ENCODE data around the gene MTCH1.

Gene MTCH1

GRCh38 chr6:36969240-36969691, 16.7 kb downstream of the MTCH1 start:
- Histone ChIP-seq H3K36me3 (ENCODE audit: control insufficient read depth, insufficient read depth, low read length) (peaks cover 55% of the 10 kb centered on the region), H3K9me3 (ENCODE audit: control insufficient read depth, low read length) (no peaks in the 10 kb centered on the region), H3K27me3 (ENCODE audit: control insufficient read depth, insufficient read depth, low read length, poor library complexity, severe bottlenecking) (no peaks in the 10 kb centered on the region), H3K4me3 (ENCODE audit: insufficient read depth, low read depth, low read length) (no peak overlapping the region), H3K27ac (ENCODE audit: insufficient read depth, low read depth, low read length, poor library complexity, severe bottlenecking) (no peak overlapping the region), H3K4me1 (ENCODE audit: control insufficient read depth, insufficient read depth, low read length) (no peaks in the 10 kb centered on the region)
- 94% methylated on average over 14 of the region's 14 CpGs for WGBS, 2 experiments

GRCh38 chr6:36968266-36968977, 17.6 kb downstream of the MTCH1 start:
- Histone ChIP-seq H3K27me3 (ENCODE audit: control insufficient read depth, insufficient read depth, low read length, poor library complexity, severe bottlenecking) (no peaks in the 10 kb centered on the region), H3K4me3 (ENCODE audit: insufficient read depth, low read depth, low read length) (no peak overlapping the region), H3K4me1 (ENCODE audit: control insufficient read depth, insufficient read depth, low read length) (peaks cover 5% of the 10 kb centered on the region), H3K27ac (ENCODE audit: insufficient read depth, low read depth, low read length, poor library complexity, severe bottlenecking) (no peak overlapping the region), H3K9me3 (ENCODE audit: control insufficient read depth, low read length) (no peaks in the 10 kb centered on the region), H3K36me3 (ENCODE audit: control insufficient read depth, insufficient read depth, low read length) (peaks cover 50% of the 10 kb centered on the region)
- 95% methylated on average over 16 of the region's 16 CpGs for WGBS, 2 experiments

- H3K4me3 ChIP-seq (ENCODE audit: insufficient read depth, low read depth, low read length) = no peak overlapping the region
- peaks cover 8% of the 10 kb centered on the region for H3K4me1 ChIP-seq (ENCODE audit: control insufficient read depth, insufficient read depth, low read length)
- no peak overlapping the region for H3K27ac ChIP-seq (ENCODE audit: insufficient read depth, low read depth, low read length, poor library complexity, severe bottlenecking)
- peaks cover 44% of the 10 kb centered on the region for H3K36me3 ChIP-seq (ENCODE audit: control insufficient read depth, insufficient read depth, low read length)
- H3K27me3 ChIP-seq (ENCODE audit: control insufficient read depth, insufficient read depth, low read length, poor library complexity, severe bottlenecking) = no peaks in the 10 kb centered on the region
- H3K9me3 ChIP-seq (ENCODE audit: control insufficient read depth, low read length) = no peaks in the 10 kb centered on the region
- 97 to 98% methylated on average over 4 of the region's 4 CpGs for WGBS, 2 experiments
Observed at GRCh38 chr6:36967757-36968156, 18.2 kb downstream of the MTCH1 start.

- H3K4me3 ChIP-seq (ENCODE audit: insufficient read depth, low read depth, low read length) = no peak overlapping the region
- H3K36me3 ChIP-seq (ENCODE audit: control insufficient read depth, insufficient read depth, low read length) = peaks cover 41% of the 10 kb centered on the region
- H3K9me3 ChIP-seq (ENCODE audit: control insufficient read depth, low read length) = no peaks in the 10 kb centered on the region
- H3K27me3 ChIP-seq (ENCODE audit: control insufficient read depth, insufficient read depth, low read length, poor library complexity, severe bottlenecking) = no peaks in the 10 kb centered on the region
- H3K4me1 ChIP-seq (ENCODE audit: control insufficient read depth, insufficient read depth, low read length) = peaks cover 8% of the 10 kb centered on the region
- WGBS, 2 experiments = 89 to 93% methylated on average over 3 of the region's 3 CpGs
- H3K27ac ChIP-seq (ENCODE audit: insufficient read depth, low read depth, low read length, poor library complexity, severe bottlenecking) = no peak overlapping the region
Observed at GRCh38 chr6:36967301-36967700, 18.7 kb downstream of the MTCH1 start.

GRCh38 chr6:36964908-36965307, 21.1 kb downstream of the MTCH1 start:
- Histone ChIP-seq H3K27me3 (ENCODE audit: control insufficient read depth, insufficient read depth, low read length, poor library complexity, severe bottlenecking) (no peaks in the 10 kb centered on the region), H3K9me3 (ENCODE audit: control insufficient read depth, low read length) (no peaks in the 10 kb centered on the region), H3K4me1 (ENCODE audit: control insufficient read depth, insufficient read depth, low read length) (peaks cover 8% of the 10 kb centered on the region), H3K36me3 (ENCODE audit: control insufficient read depth, insufficient read depth, low read length) (peaks cover 19% of the 10 kb centered on the region), H3K4me3 (ENCODE audit: insufficient read depth, low read depth, low read length) (no peak overlapping the region), H3K27ac (ENCODE audit: insufficient read depth, low read depth, low read length, poor library complexity, severe bottlenecking) (no peak overlapping the region)
- WGBS, 2 experiments = 91 to 93% methylated on average over 4 of the region's 4 CpGs

- WGBS, 2 experiments = 83 to 89% methylated on average over 6 of the region's 6 CpGs
- no peaks in the 10 kb centered on the region for H3K9me3 ChIP-seq (ENCODE audit: control insufficient read depth, low read length)
- peaks cover 14% of the 10 kb centered on the region for H3K36me3 ChIP-seq (ENCODE audit: control insufficient read depth, insufficient read depth, low read length)
- no peak overlapping the region for H3K27ac ChIP-seq (ENCODE audit: insufficient read depth, low read depth, low read length, poor library complexity, severe bottlenecking)
- H3K27me3 ChIP-seq (ENCODE audit: control insufficient read depth, insufficient read depth, low read length, poor library complexity, severe bottlenecking) = no peaks in the 10 kb centered on the region
- H3K4me1 ChIP-seq (ENCODE audit: control insufficient read depth, insufficient read depth, low read length) = peaks cover 8% of the 10 kb centered on the region
- no peak overlapping the region for H3K4me3 ChIP-seq (ENCODE audit: insufficient read depth, low read depth, low read length)
Observed at GRCh38 chr6:36964349-36964748, 21.6 kb downstream of the MTCH1 start.

GRCh38 chr6:36963451-36964290, 22.3 kb downstream of the MTCH1 start:
- H3K4me3 ChIP-seq (ENCODE audit: insufficient read depth, low read depth, low read length) = no peak overlapping the region

GRCh38 chr6:36962874-36963273, 23.1 kb downstream of the MTCH1 start:
- Histone ChIP-seq H3K27ac (ENCODE audit: insufficient read depth, low read depth, low read length, poor library complexity, severe bottlenecking) (no peak overlapping the region), H3K4me1 (ENCODE audit: control insufficient read depth, insufficient read depth, low read length) (peaks cover 8% of the 10 kb centered on the region), H3K4me3 (ENCODE audit: insufficient read depth, low read depth, low read length) (no peak overlapping the region), H3K36me3 (ENCODE audit: control insufficient read depth, insufficient read depth, low read length) (no peaks in the 10 kb centered on the region), H3K27me3 (ENCODE audit: control insufficient read depth, insufficient read depth, low read length, poor library complexity, severe bottlenecking) (no peaks in the 10 kb centered on the region), H3K9me3 (ENCODE audit: control insufficient read depth, low read length) (no peaks in the 10 kb centered on the region)
- 61 to 62% methylated on average over 12 of the region's 12 CpGs for WGBS, 2 experiments

More at GRCh38 chr6:36963451-36964290, 22.3 kb downstream of the MTCH1 start:
- Histone ChIP-seq H3K27ac (ENCODE audit: insufficient read depth, low read depth, low read length, poor library complexity, severe bottlenecking) (no peak overlapping the region), H3K9me3 (ENCODE audit: control insufficient read depth, low read length) (no peaks in the 10 kb centered on the region), H3K27me3 (ENCODE audit: control insufficient read depth, insufficient read depth, low read length, poor library complexity, severe bottlenecking) (no peaks in the 10 kb centered on the region), H3K36me3 (ENCODE audit: control insufficient read depth, insufficient read depth, low read length) (peaks cover 8% of the 10 kb centered on the region), H3K4me1 (ENCODE audit: control insufficient read depth, insufficient read depth, low read length) (peaks cover 8% of the 10 kb centered on the region)
- WGBS, 2 experiments = 88 to 89% methylated on average over 11 of the region's 11 CpGs

GRCh38 chr6:36961441-36962435, 24.3 kb downstream of the MTCH1 start:
- H3K4me3 ChIP-seq (ENCODE audit: insufficient read depth, low read depth, low read length) = no peak overlapping the region
- no peaks in the 10 kb centered on the region for H3K27me3 ChIP-seq (ENCODE audit: control insufficient read depth, insufficient read depth, low read length, poor library complexity, severe bottlenecking)
- no peaks in the 10 kb centered on the region for H3K9me3 ChIP-seq (ENCODE audit: control insufficient read depth, low read length)
- 90 to 93% methylated on average over 40 of the region's 40 CpGs for WGBS, 2 experiments
- H3K27ac ChIP-seq (ENCODE audit: insufficient read depth, low read depth, low read length, poor library complexity, severe bottlenecking) = no peak overlapping the region
- H3K4me1 ChIP-seq (ENCODE audit: control insufficient read depth, insufficient read depth, low read length) = peaks cover 8% of the 10 kb centered on the region
- H3K36me3 ChIP-seq (ENCODE audit: control insufficient read depth, insufficient read depth, low read length) = no peaks in the 10 kb centered on the region

Measured in ectodermal cell (in vitro differentiated cells).